ENCODE measurements around the gene CRNKL1. TPM values are rescaled to one million over a fixed set of nuclear protein-coding genes. Genes with fewer than 3 reads are reported as not detected.

The CRNKL1 gene
- total and polyA plus RNA-seq, 2 of the 4 experiments (the other 2 are of a cell fraction): 7.4 to 20.1 TPM

DNA sequence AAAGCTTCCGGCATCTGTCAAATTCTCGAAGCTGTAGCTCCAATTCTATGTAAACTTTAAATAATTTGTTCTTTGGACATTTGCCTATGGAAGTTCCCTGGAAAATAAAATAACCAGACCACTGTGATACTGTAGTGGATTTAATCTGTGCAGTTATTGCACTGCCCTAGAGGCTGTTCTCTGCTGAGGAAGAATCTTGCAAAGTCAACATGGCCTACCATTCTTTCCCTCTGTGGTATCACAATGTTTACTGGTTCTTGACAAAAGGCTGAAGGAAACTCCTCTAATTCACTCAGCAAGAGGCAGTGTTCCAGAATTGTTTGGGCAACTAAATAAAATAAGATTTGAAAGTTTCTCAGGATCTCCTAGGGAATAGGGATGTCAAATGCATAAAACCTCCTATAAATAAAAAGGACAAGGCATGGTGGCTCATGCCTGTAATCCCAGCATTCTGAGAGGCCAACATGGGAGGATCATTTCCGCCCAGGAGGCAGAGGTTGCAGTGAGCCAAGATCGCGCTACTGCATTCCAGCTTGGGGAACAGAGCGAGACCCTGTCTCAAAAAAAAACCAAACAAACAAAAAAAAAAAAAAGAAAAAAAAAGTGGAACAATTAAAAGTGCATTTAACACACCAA, 12.4 kb downstream of the CRNKL1 start:
- Histone ChIP-seq H2AK9ac (replicated peaks; ENCODE audit: low read depth, low read length, poor library complexity) (no peak overlapping the region), H4K8ac (ENCODE audit: low read depth in 2 of 2, low read length in 2 of 2) (no peak overlapping the region), H3K18ac (ENCODE audit: low read depth, low read length) (no peak overlapping the region), H2BK5ac (ENCODE audit: low read depth, low read length, poor library complexity, severe bottlenecking) (no peak overlapping the region), H3K4me3 (ENCODE audit: insufficient read depth, low read depth, low read length) (no peak overlapping the region), H3K4me2 (ENCODE audit: low read depth, low read length) (no peak overlapping the region), H3K23ac (ENCODE audit: low read depth, low read length) (no peak overlapping the region), H4K91ac (ENCODE audit: insufficient read depth, low read depth, low read length) (no peak overlapping the region), H3K9me1 (ENCODE audit: insufficient read depth, low read length) (no peaks in the 10 kb centered on the region), H3K56ac (ENCODE audit: extremely low read depth, insufficient read depth, low read length) (no peak overlapping the region), H3K27me3 (ENCODE audit: control insufficient read depth, insufficient read depth, low read length) (no peaks in the 10 kb centered on the region), H2BK20ac (ENCODE audit: low read depth, low read length) (no peak overlapping the region), H2AFZ (replicated peaks; ENCODE audit: low read length, poor library complexity) (no peak overlapping the region), H3K4me1 (ENCODE audit: control insufficient read depth, insufficient read depth, low read length) (peaks cover 15% of the 10 kb centered on the region), H2BK15ac (ENCODE audit: low read depth, low read length) (no peak overlapping the region), H2AK5ac (ENCODE audit: low read depth, low read length) (no peak overlapping the region), H2BK120ac (ENCODE audit: low read depth, low read length) (no peak overlapping the region), H3K14ac (replicated peaks; ENCODE audit: low read depth, low read length) (no peak overlapping the region), H3K79me1 (ENCODE audit: low read depth in 1 of 2, low read length in 2 of 2) (peaks cover 13 to 22% of the 10 kb centered on the region in 2 experiments), H3K9ac (ENCODE audit: low read depth, low read length) (no peak overlapping the region), H3K36me3 (ENCODE audit: control insufficient read depth, insufficient read depth, low read length) (peaks cover 56% of the 10 kb centered on the region), H3K9me3 (ENCODE audit: control insufficient read depth, insufficient read depth, low read length) (no peaks in the 10 kb centered on the region), H3K4ac (ENCODE audit: low read depth, low read length) (no peak overlapping the region), H4K20me1 (ENCODE audit: insufficient read depth, low read length) (no peaks in the 10 kb centered on the region; the same call in 1 of the 2 replicates), H3K27ac (ENCODE audit: insufficient read depth, low read length) (no peak overlapping the region), H4K5ac (ENCODE audit: low read depth, low read length) (no peak overlapping the region)
- dilution Hi-C loops (cut with HindIII; ENCODE audit: low sequenced_read_pairs, unreplicated experiment): no loop called here
- ATAC-seq (ENCODE audit: low read depth) (no peak), DNase-seq (no peak)
- in situ Hi-C loops (cut with MboI; ENCODE audit: low sequenced_read_pairs): loop anchor here (25.0 kb wide), 1 partner anchor 1503 kb away; no protein-coding TSS in a partner anchor
- BruUV-seq (replicated peaks): no TSS peak
- CTCF ChIA-PET: no interaction called here
- WGBS, 2 experiments (ENCODE audit: extremely low coverage in 2 of 2, insufficient read length in 1 of 2): no CpG with 5 or more reads among the region's 6 CpGs
- POLR2A ChIA-PET (ENCODE audit: unreplicated experiment): no interaction called here
- TF ChIP-seq NFE2L2 (IDR thresholded peaks at IDR 0.05; ENCODE audit: low read depth, low read length) (no peak), POLR2A (IDR thresholded peaks at IDR 0.05; ENCODE audit: low read depth, low read length) (no peak), MAFK (IDR thresholded peaks at IDR 0.05; ENCODE audit: low read depth, low read length) (no peak), CEBPB (IDR thresholded peaks at IDR 0.05; ENCODE audit: low read depth, low read length) (no peak), SMC3 (IDR thresholded peaks at IDR 0.05; ENCODE audit: low read depth, low read length) (no peak), MXI1 (IDR thresholded peaks at IDR 0.05; ENCODE audit: borderline replicate concordance, low read depth, low read length) (no peak), MAZ (IDR thresholded peaks at IDR 0.05; ENCODE audit: borderline replicate concordance, low read depth, low read length) (no peak), CHD1 (IDR thresholded peaks at IDR 0.05; ENCODE audit: low read depth, low read length) (no peak), RFX5 (IDR thresholded peaks at IDR 0.05; ENCODE audit: low read depth, low read length) (no peak), RCOR1 (IDR thresholded peaks at IDR 0.05; ENCODE audit: insufficient replicate concordance, low read length) (no peak), FOS (IDR thresholded peaks at IDR 0.05; ENCODE audit: low read depth, low read length) (no peak), RAD21 (IDR thresholded peaks at IDR 0.05; ENCODE audit: low read length) (no peak)
- TF ChIP-seq, protein P1, sequence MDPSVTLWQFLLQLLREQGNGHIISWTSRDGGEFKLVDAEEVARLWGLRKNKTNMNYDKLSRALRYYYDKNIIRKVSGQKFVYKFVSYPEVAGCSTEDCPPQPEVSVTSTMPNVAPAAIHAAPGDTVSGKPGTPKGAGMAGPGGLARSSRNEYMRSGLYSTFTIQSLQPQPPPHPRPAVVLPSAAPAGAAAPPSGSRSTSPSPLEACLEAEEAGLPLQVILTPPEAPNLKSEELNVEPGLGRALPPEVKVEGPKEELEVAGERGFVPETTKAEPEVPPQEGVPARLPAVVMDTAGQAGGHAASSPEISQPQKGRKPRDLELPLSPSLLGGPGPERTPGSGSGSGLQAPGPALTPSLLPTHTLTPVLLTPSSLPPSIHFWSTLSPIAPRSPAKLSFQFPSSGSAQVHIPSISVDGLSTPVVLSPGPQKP (IDR thresholded peaks at IDR 0.05; ENCODE audit: borderline replicate concordance, low read depth, low read length): no peak
- TF ChIP-seq, protein P2, sequence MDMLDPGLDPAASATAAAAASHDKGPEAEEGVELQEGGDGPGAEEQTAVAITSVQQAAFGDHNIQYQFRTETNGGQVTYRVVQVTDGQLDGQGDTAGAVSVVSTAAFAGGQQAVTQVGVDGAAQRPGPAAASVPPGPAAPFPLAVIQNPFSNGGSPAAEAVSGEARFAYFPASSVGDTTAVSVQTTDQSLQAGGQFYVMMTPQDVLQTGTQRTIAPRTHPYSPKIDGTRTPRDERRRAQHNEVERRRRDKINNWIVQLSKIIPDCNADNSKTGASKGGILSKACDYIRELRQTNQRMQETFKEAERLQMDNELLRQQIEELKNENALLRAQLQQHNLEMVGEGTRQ (IDR thresholded peaks at IDR 0.05; ENCODE audit: low read depth, low read length): no peak
- TF ChIP-seq, protein P3, sequence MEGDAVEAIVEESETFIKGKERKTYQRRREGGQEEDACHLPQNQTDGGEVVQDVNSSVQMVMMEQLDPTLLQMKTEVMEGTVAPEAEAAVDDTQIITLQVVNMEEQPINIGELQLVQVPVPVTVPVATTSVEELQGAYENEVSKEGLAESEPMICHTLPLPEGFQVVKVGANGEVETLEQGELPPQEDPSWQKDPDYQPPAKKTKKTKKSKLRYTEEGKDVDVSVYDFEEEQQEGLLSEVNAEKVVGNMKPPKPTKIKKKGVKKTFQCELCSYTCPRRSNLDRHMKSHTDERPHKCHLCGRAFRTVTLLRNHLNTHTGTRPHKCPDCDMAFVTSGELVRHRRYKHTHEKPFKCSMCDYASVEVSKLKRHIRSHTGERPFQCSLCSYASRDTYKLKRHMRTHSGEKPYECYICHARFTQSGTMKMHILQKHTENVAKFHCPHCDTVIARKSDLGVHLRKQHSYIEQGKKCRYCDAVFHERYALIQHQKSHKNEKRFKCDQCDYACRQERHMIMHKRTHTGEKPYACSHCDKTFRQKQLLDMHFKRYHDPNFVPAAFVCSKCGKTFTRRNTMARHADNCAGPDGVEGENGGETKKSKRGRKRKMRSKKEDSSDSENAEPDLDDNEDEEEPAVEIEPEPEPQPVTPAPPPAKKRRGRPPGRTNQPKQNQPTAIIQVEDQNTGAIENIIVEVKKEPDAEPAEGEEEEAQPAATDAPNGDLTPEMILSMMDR (conservative IDR thresholded peaks at IDR 0.05; ENCODE audit: low read depth, low read length): no peak
- intact Hi-C loops (cut with micrococcal nuclease): no loop called here
